GM18505 (cell line): Measurements from ENCODE around the gene MAN2B2.
"Not testable (repeated sequence)": the region's sequence is repeated elsewhere in the genome, so short reads cannot be mapped to it uniquely, and the experiment has no call there.

Source experiments
- ATAC-seq: cut with Tn5 transposase; IDR thresholded peaks from one replicate; pipeline ENCODE4 v1.9.1; 2021; ENCODE audit not compliant: unreplicated experiment
- POLR2A ChIP-seq: IDR thresholded peaks from 4 replicates; pipeline ENCODE4 v1.6.1; 2011; ENCODE audit warnings: borderline replicate concordance; ENCODE audit not compliant: insufficient read depth, insufficient read length; ENCODE audit errors: extremely low read depth

Gene MAN2B2

GRCh38 chr4:6647169-6647568 is 72.2 kb downstream of the MAN2B2 start:
- TF ChIP-seq POLR2A: no peak
- ATAC-seq: no peak

GRCh38 chr4:6647582-6648230 is 72.7 kb downstream of the MAN2B2 start:
- no peak for ATAC-seq
- TF ChIP-seq POLR2A: no peak

- TF ChIP-seq POLR2A: no peak
- ATAC-seq: no peak
Observed at GRCh38 chr4:6649216-6649615, 74.2 kb downstream of the MAN2B2 start.

GRCh38 chr4:6654211-6654610 is 79.2 kb downstream of the MAN2B2 start:
- ATAC-seq: not testable (repeated sequence)

GRCh38 chr4:6655291-6655690 is 80.3 kb downstream of the MAN2B2 start:
- not testable (repeated sequence) for ATAC-seq

GRCh38 chr4:6655924-6656323 is 80.9 kb downstream of the MAN2B2 start:
- no peak for TF ChIP-seq POLR2A
- no peak for ATAC-seq

- no peak for ATAC-seq
- no peak for TF ChIP-seq POLR2A
Observed at GRCh38 chr4:6657242-6658208, 82.5 kb downstream of the MAN2B2 start.

- no peak for TF ChIP-seq POLR2A
- ATAC-seq: no peak
Observed at GRCh38 chr4:6658209-6658595, 83.2 kb downstream of the MAN2B2 start.

GRCh38 chr4:6658597-6659075 is 83.6 kb downstream of the MAN2B2 start:
- TF ChIP-seq POLR2A: no peak
- ATAC-seq: no peak

- no peak for TF ChIP-seq POLR2A
- ATAC-seq: no peak
Observed at GRCh38 chr4:6659897-6660296, 84.9 kb downstream of the MAN2B2 start.

- ATAC-seq: no peak
- TF ChIP-seq POLR2A: no peak
Observed at GRCh38 chr4:6660430-6660829, 85.4 kb downstream of the MAN2B2 start.

- no peak for ATAC-seq
- TF ChIP-seq POLR2A: no peak
Observed at GRCh38 chr4:6662591-6662990, 87.6 kb downstream of the MAN2B2 start.

- TF ChIP-seq POLR2A: no peak
- no peak for ATAC-seq
Observed at GRCh38 chr4:6663596-6664393, 88.8 kb downstream of the MAN2B2 start.

- ATAC-seq: no peak
- TF ChIP-seq POLR2A: no peak
Observed at GRCh38 chr4:6665320-6665654, 90.3 kb downstream of the MAN2B2 start.

- no peak for ATAC-seq
- TF ChIP-seq POLR2A: no peak
Observed at GRCh38 chr4:6668391-6668790, 93.4 kb downstream of the MAN2B2 start.
